HG02885 (cell line): ENCODE measurements around the gene ANKS1A.

Source experiments
- ATAC-seq: cut with Tn5 transposase; IDR thresholded peaks from one replicate; pipeline ENCODE4 v1.9.1; 2021; ENCODE audit warnings: mild to moderate bottlenecking; ENCODE audit not compliant: unreplicated experiment, poor library complexity

ANKS1A gene

GRCh38 chr6:35048631-35049083 lies 159.6 kb downstream of the ANKS1A start:
- no peak for ATAC-seq

- ATAC-seq, result no peak
These were observed 160.2 kb downstream of the ANKS1A start for GRCh38 chr6:35049156-35049735.

GRCh38 chr6:35049900-35050756 lies 161.1 kb downstream of the ANKS1A start:
- ATAC-seq, result no peak

GRCh38 chr6:35050757-35051330 lies 161.8 kb downstream of the ANKS1A start:
- no peak for ATAC-seq

GRCh38 chr6:35051396-35051795 lies 162.3 kb downstream of the ANKS1A start:
- no peak for ATAC-seq

- no peak for ATAC-seq
These were observed 163.0 kb downstream of the ANKS1A start for GRCh38 chr6:35051997-35052583.

GRCh38 chr6:35052694-35053565 lies 163.9 kb downstream of the ANKS1A start:
- ATAC-seq, result no peak

GRCh38 chr6:35053701-35054100 lies 164.6 kb downstream of the ANKS1A start:
- ATAC-seq, result no peak

- no peak for ATAC-seq
These were observed 165.2 kb downstream of the ANKS1A start for GRCh38 chr6:35054106-35054742.

- no peak for ATAC-seq
These were observed 165.7 kb downstream of the ANKS1A start for GRCh38 chr6:35054743-35055130.

GRCh38 chr6:35055891-35056290 lies 166.8 kb downstream of the ANKS1A start:
- ATAC-seq, result no peak

- ATAC-seq, result no peak
These were observed 167.9 kb downstream of the ANKS1A start for GRCh38 chr6:35056952-35057351.

- no peak for ATAC-seq
These were observed 168.6 kb downstream of the ANKS1A start for GRCh38 chr6:35057449-35058357.

- ATAC-seq, result no peak
These were observed 169.3 kb downstream of the ANKS1A start for GRCh38 chr6:35058358-35058675.

GRCh38 chr6:35058865-35059522 lies 169.9 kb downstream of the ANKS1A start:
- ATAC-seq, result no peak

- no peak for ATAC-seq
These were observed 170.7 kb downstream of the ANKS1A start for GRCh38 chr6:35059596-35060345.

GRCh38 chr6:35061102-35061615 lies 172.1 kb downstream of the ANKS1A start:
- ATAC-seq, result no peak
